SK-N-SH (cell line): ENCODE measurements around the gene C15orf39. TPM values are rescaled to one million over a fixed set of nuclear protein-coding genes. Genes with fewer than 3 reads are reported as not detected.

Source experiments
- CTCF ChIA-PET: fragments of 300-600, 350-600 bp; formaldehyde crosslinking; extraction: SDS; loops from one replicate; lab custom pipeline; 2021; lab: Yijun Ruan, JAX
- POLR2A ChIA-PET: fragments of 350-600 bp; sonication (Branson Sonifier 250); formaldehyde crosslinking; extraction: SDS; loops from one replicate; lab custom pipeline; 2020; ENCODE audit warnings: antibody characterized with exemption, inconsistent platforms; lab: Yijun Ruan, JAX
- DNase-seq: peaks from one replicate; pipeline ENCODE4 v3.0.0; 2012
- H2AFZ ChIP-seq: fragments of 200-600 bp; sonication (generic); 2 replicates; pipeline ENCODE4 v1.8.1; 2016; ENCODE audit warnings: antibody characterized with exemption, mild to moderate bottlenecking, low read depth
- H3F3A ChIP-seq: fragments of 200-600 bp; sonication (generic); replicated peaks from 2 replicates; pipeline ENCODE3; 2016; ENCODE audit warnings: antibody characterized with exemption, mild to moderate bottlenecking; ENCODE audit not compliant: insufficient read depth
- H3K27ac ChIP-seq, 2 experiments: fragments of 200-500 bp in 1 of 2; fragments of 200-600 bp in 1 of 2; sonication (Bioruptor generic) in 1 of 2; sonication (generic), shearing (Covaris generic) in 1 of 2; 2 replicates each; pipeline versions ENCODE4 v1.5.1 to v1.6.1; 2014 to 2016; ENCODE audit warnings: low read depth in 2 of 2, inconsistent platforms in 1 of 2, low read length in 1 of 2, mild to moderate bottlenecking in 1 of 2, mixed read lengths in 1 of 2
- H3K27me3 ChIP-seq: fragments of 200-600 bp; sonication (generic), shearing (Covaris generic); 2 replicates; pipeline ENCODE4 v1.6.1; 2016; ENCODE audit warnings: mixed run types; ENCODE audit not compliant: insufficient read depth
- H3K36me3 ChIP-seq, 2 experiments: fragments of 200-500 bp in 1 of 2; fragments of 200-600 bp in 1 of 2; sonication (Bioruptor generic) in 1 of 2; sonication (generic) in 1 of 2; replicated peaks in 1 of 2; 2 replicates each; pipeline versions ENCODE3 to v1.5.1; 2014 to 2016; ENCODE audit warnings: low read length in 1 of 2, mild to moderate bottlenecking in 1 of 2; ENCODE audit not compliant: insufficient read depth in 2 of 2, control insufficient read depth in 1 of 2
- H3K4me1 ChIP-seq, 2 experiments: fragments of 200-500 bp in 1 of 2; fragments of 200-600 bp in 1 of 2; sonication (Bioruptor generic) in 1 of 2; sonication (generic), shearing (Covaris generic) in 1 of 2; 2 replicates each; pipeline versions ENCODE4 v1.5.1 to v1.6.1; 2014 to 2016; ENCODE audit warnings: low read depth in 1 of 2, low read length in 1 of 2, mixed run types in 1 of 2; ENCODE audit not compliant: insufficient read depth in 2 of 2, control insufficient read depth in 1 of 2
- H3K4me2 ChIP-seq: fragments of 200-600 bp; sonication (generic), shearing (Covaris generic); 2 replicates; pipeline ENCODE4 v1.6.1; 2017; ENCODE audit warnings: mixed run types
- H3K4me3 ChIP-seq, 2 experiments: fragments of 200-500 bp in 1 of 2; fragments of 200-600 bp in 1 of 2; sonication (Bioruptor generic) in 1 of 2; sonication (generic), shearing (Covaris generic) in 1 of 2; 2 replicates each; pipeline versions ENCODE4 v1.5.1 to v1.8.1; 2014 to 2016; ENCODE audit warnings: low read depth in 2 of 2, inconsistent platforms in 1 of 2, low read length in 1 of 2, mild to moderate bottlenecking in 1 of 2, mixed read lengths in 1 of 2, moderate library complexity in 1 of 2
- H3K79me2 ChIP-seq: fragments of 200-600 bp; sonication (generic); 2 replicates; pipeline ENCODE4 v1.8.1; 2017; ENCODE audit warnings: mild to moderate bottlenecking; ENCODE audit not compliant: insufficient read depth
- H3K9ac ChIP-seq: fragments of 200-600 bp; sonication (generic); 2 replicates; pipeline ENCODE4 v1.6.1; 2017; ENCODE audit warnings: mixed run types
- H3K9me2 ChIP-seq: fragments of 200-600 bp; sonication (generic); 2 replicates; pipeline ENCODE4 v1.6.1; 2017; ENCODE audit warnings: mixed run types
- H3K9me3 ChIP-seq: fragments of 200-600 bp; sonication (generic); 2 replicates; pipeline ENCODE4 v1.6.1; 2017; ENCODE audit warnings: mixed run types, mild to moderate bottlenecking, moderate library complexity
- H4K20me1 ChIP-seq: fragments of 200-600 bp; sonication (generic); 2 replicates; pipeline ENCODE4 v1.6.1; 2017; ENCODE audit warnings: mild to moderate bottlenecking, mixed run types; ENCODE audit not compliant: insufficient read depth
- EP300 ChIP-seq, 2 experiments: IDR thresholded peaks; 2 replicates each; pipeline versions ENCODE4 v1.4.0 to v1.6.1; 2012; ENCODE audit warnings: borderline replicate concordance in 1 of 2, low read depth in 1 of 2, low read length in 1 of 2
- GABPA ChIP-seq: IDR thresholded peaks from 2 replicates; pipeline ENCODE4 v1.4.0; 2012; ENCODE audit warnings: low read depth, mild to moderate bottlenecking
- GATA2 ChIP-seq: sonication (generic); formaldehyde crosslinking; IDR thresholded peaks from 2 replicates; pipeline ENCODE4 v1.5.0; 2020; ENCODE audit warnings: mild to moderate bottlenecking, missing genetic modification reagents
- MXI1 ChIP-seq: IDR thresholded peaks from 2 replicates; pipeline ENCODE4 v1.6.1; 2012; ENCODE audit warnings: mild to moderate bottlenecking, low read depth, low read length, improper control_type of control experiment
- RFX5 ChIP-seq: IDR thresholded peaks from 2 replicates; pipeline ENCODE4 v1.6.1; 2012; ENCODE audit warnings: mild to moderate bottlenecking, improper control_type of control experiment, low read length
- RXRA ChIP-seq: IDR thresholded peaks from 2 replicates; pipeline ENCODE4 v1.4.0; 2012; ENCODE audit warnings: low read depth, mild to moderate bottlenecking, borderline replicate concordance
- TAF1 ChIP-seq: IDR thresholded peaks from 2 replicates; pipeline ENCODE4 v1.6.1; 2012; ENCODE audit warnings: low read depth, mild to moderate bottlenecking, low read length, moderate library complexity, borderline replicate concordance
- WGBS: methylation state at CpG from one replicate; pipeline ENCODE4 v1.1.6; 2017; ENCODE audit warnings: low lambda C conversion rate; 5-methylcytosine and 5-hydroxymethylcytosine counted together
- polyA plus RNA-seq, 3 experiments: library from polyadenylated mRNA; depleted of rRNA; stranded (reverse); fragments of >200 nt; gene quantifications; 2 replicates each; pipeline ENCODE4 v1.2.3, GENCODE V29; 2012
- TF ChIP-seq, protein P1 (sequence below): fragments of 200-600 bp; sonication (generic); IDR thresholded peaks from 2 replicates; pipeline ENCODE4 v1.6.1; 2017; ENCODE audit warnings: antibody characterized with exemption, mild to moderate bottlenecking, moderate library complexity

Gene C15orf39
- polyA plus RNA-seq, 1 of the 3 experiments (the other 2 are of a cell fraction): 2.5 TPM

DNA sequence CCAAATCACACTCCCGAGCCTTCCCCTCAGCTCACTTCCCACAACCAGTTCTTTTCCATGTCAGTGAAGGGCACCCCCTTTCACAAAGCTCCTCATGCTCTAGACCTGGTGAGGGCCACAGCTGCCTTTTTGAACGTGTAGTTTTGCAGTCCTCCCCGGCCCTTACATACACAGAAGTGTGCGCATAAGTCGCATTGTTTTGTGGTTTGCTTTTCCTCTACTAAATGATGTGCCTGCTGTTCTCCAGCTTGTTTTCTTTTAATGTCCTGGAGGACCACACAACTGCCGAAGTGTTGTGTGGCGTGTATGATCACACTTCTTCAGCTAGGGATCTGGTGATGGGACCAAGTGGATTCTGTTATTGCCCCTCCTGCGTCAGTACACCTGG is 7.6 kb downstream of the C15orf39 start:
- POLR2A ChIA-PET: interaction anchor here (1.1 kb wide), 1 partner anchor 186 kb away, joined by 6 read pairs; the partner anchor contains the start of gene PPCDC
- peaks cover 55% of the 10 kb centered on the region for H3K79me2 ChIP-seq

DNA sequence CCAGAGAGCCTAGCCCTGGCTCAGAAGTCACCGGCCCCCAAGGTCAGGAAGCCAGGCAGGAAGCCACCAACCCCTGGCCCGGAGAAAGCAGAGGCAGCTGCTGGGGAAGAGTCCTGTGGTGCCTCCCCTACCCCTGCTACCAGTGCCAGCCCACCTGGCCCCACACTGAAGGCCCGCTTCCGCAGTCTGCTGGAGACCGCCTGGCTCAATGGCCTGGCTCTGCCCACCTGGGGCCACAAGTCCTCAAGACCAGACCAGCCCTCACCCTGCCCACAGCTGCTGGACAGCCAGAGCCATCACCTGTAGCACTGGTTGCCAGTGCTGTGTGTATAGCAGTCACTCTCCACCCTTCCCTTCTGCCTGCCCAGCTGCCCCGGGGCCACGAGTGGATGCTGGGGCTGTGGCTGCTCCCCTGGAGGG is 9.1 kb downstream of the C15orf39 start:
- Histone ChIP-seq H3K4me1 (no peaks in the 10 kb centered on the region; a peak in 1 of 4 replicates), H3K9me2 (no peaks in the 10 kb centered on the region), H4K20me1 (peaks cover 71% of the 10 kb centered on the region), H3K4me2 (no peak overlapping the region), H2AFZ (no peak overlapping the region), H3K36me3 (peaks cover 7 to 34% of the 10 kb centered on the region in 2 experiments), H3K27me3 (no peaks in the 10 kb centered on the region), H3K79me2 (peaks cover 40% of the 10 kb centered on the region), H3K4me3 (no peak overlapping the region), H3K9ac (no peak overlapping the region), H3K9me3 (no peaks in the 10 kb centered on the region), H3K27ac (no peak overlapping the region), H3F3A (no peaks in the 10 kb centered on the region)
- POLR2A ChIA-PET: no interaction called here
- CTCF ChIA-PET: interaction anchor here (1.5 to 8.1 kb wide), 2 partner anchors 182 to 183 kb away, joined by 9 to 238 read pairs; partner anchors contain the start of gene PPCDC
- no peak for DNase-seq
- no CpG with 5 or more reads among the region's 7 CpGs for WGBS
- no peak for TF ChIP-seq TAF1
- TF ChIP-seq MXI1: no peak

More for the DNA sequence above, 7.6 kb downstream of the C15orf39 start:
- Histone ChIP-seq H4K20me1 (peaks cover 87% of the 10 kb centered on the region), H3K9me2 (no peaks in the 10 kb centered on the region), H3K9ac (no peak overlapping the region), H3F3A (no peaks in the 10 kb centered on the region), H3K4me3 (no peak overlapping the region), H3K27me3 (no peaks in the 10 kb centered on the region), H3K9me3 (no peaks in the 10 kb centered on the region), H3K27ac (no peak overlapping the region), H3K4me1 (peaks cover 3 to 4% of the 10 kb centered on the region in 2 experiments; a peak in 1 of 4 replicates), H3K36me3 (peaks cover 7 to 34% of the 10 kb centered on the region in 2 experiments), H3K4me2 (no peak overlapping the region), H2AFZ (no peak overlapping the region)
- TF ChIP-seq EP300 (IDR thresholded peaks at IDR 0.05; ENCODE audit: borderline replicate concordance in 1 of 2, low read depth in 1 of 2, low read length in 1 of 2): no peak
- no peak for TF ChIP-seq GABPA
- TF ChIP-seq GATA2: no peak
- TF ChIP-seq RFX5: no peak
- no peak for TF ChIP-seq RXRA
- TF ChIP-seq, protein P1, sequence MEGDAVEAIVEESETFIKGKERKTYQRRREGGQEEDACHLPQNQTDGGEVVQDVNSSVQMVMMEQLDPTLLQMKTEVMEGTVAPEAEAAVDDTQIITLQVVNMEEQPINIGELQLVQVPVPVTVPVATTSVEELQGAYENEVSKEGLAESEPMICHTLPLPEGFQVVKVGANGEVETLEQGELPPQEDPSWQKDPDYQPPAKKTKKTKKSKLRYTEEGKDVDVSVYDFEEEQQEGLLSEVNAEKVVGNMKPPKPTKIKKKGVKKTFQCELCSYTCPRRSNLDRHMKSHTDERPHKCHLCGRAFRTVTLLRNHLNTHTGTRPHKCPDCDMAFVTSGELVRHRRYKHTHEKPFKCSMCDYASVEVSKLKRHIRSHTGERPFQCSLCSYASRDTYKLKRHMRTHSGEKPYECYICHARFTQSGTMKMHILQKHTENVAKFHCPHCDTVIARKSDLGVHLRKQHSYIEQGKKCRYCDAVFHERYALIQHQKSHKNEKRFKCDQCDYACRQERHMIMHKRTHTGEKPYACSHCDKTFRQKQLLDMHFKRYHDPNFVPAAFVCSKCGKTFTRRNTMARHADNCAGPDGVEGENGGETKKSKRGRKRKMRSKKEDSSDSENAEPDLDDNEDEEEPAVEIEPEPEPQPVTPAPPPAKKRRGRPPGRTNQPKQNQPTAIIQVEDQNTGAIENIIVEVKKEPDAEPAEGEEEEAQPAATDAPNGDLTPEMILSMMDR: no peak
- 93% methylated on average over 8 of the region's 8 CpGs for WGBS
- no peak for DNase-seq
- CTCF ChIA-PET: interaction anchor here (1.1 to 8.1 kb wide), 3 partner anchors 52 to 181 kb away, joined by 3 to 238 read pairs (median 4); partner anchors contain the start of gene PPCDC
